H1 (cell line): ENCODE results near the gene PTPN13.

ENCODE experiments used
- EP300 ChIP-seq, 2 experiments: IDR thresholded peaks; 1 replicate in 1 of 2; 2 replicates in 1 of 2; pipeline ENCODE4 v1.6.1; 2011 to 2012; ENCODE audit warnings: low read depth in 2 of 2, low read length in 2 of 2, mild to moderate bottlenecking in 2 of 2, borderline replicate concordance in 1 of 2, inconsistent platforms in 1 of 2, moderate library complexity in 1 of 2
- JUN ChIP-seq: IDR thresholded peaks from 2 replicates; pipeline ENCODE4 v1.6.1; 2011; ENCODE audit warnings: low read depth, mild to moderate bottlenecking, improper control_type of control experiment, low read length
- SP1 ChIP-seq: IDR thresholded peaks from 2 replicates; pipeline ENCODE4 v1.6.1; 2011; ENCODE audit warnings: low read depth, low read length
- TF ChIP-seq, protein P1 (sequence below), 3 experiments: IDR thresholded peaks; 1 replicate in 2 of 3; 2 replicates in 1 of 3; pipeline versions ENCODE4 v1.5.1 to v1.6.1; 2011; ENCODE audit warnings: low read length in 3 of 3, mild to moderate bottlenecking in 3 of 3, inconsistent platforms in 2 of 3, low read depth in 1 of 3, moderate library complexity in 1 of 3; ENCODE audit not compliant: insufficient read depth in 1 of 3; ENCODE audit errors: control extremely low read depth in 1 of 3

DNA sequence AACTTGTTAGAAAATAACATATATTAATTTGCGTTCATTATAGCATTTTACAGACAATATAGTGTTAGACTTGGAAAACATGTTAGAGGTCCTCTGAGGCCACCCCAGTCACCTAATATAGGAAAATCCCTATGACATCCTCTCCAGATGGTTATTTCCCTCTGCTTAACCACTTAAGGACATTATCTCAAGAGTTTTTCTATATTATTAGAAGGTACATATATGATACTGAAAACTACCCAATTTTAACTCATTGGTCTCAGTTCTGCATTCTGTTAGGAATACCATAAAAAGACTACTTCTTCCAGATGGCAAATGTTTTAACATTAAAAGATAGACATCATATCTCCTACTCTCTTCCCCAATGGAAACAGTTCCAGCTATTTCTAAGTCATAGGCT lies 21.4 kb downstream of the PTPN13 start:
- TF ChIP-seq, protein P1, sequence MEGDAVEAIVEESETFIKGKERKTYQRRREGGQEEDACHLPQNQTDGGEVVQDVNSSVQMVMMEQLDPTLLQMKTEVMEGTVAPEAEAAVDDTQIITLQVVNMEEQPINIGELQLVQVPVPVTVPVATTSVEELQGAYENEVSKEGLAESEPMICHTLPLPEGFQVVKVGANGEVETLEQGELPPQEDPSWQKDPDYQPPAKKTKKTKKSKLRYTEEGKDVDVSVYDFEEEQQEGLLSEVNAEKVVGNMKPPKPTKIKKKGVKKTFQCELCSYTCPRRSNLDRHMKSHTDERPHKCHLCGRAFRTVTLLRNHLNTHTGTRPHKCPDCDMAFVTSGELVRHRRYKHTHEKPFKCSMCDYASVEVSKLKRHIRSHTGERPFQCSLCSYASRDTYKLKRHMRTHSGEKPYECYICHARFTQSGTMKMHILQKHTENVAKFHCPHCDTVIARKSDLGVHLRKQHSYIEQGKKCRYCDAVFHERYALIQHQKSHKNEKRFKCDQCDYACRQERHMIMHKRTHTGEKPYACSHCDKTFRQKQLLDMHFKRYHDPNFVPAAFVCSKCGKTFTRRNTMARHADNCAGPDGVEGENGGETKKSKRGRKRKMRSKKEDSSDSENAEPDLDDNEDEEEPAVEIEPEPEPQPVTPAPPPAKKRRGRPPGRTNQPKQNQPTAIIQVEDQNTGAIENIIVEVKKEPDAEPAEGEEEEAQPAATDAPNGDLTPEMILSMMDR (IDR thresholded peaks at IDR 0.05; ENCODE audit: control extremely low read depth in 1 of 3, insufficient read depth in 1 of 3, low read depth in 1 of 3, low read length in 3 of 3), result no peak
- TF ChIP-seq EP300 (IDR thresholded peaks at IDR 0.05; ENCODE audit: borderline replicate concordance in 1 of 2, low read depth in 2 of 2, low read length in 2 of 2), result no peak
- TF ChIP-seq JUN, result no peak
- TF ChIP-seq SP1, result no peak
